GM20000 (cell line): ENCODE measurements around the gene PAPPA.

Experiments used
- DNase-seq: peaks from one replicate; pipeline ENCODE4 v3.0.0; 2012; ENCODE audit warnings: low spot score
- TF ChIP-seq, protein P1 (sequence below): IDR thresholded peaks from 2 replicates; pipeline ENCODE4 v1.5.1; 2012; ENCODE audit warnings: mild to moderate bottlenecking, control low read depth; ENCODE audit errors: extremely low read depth, missing control alignments

Gene PAPPA

DNA sequence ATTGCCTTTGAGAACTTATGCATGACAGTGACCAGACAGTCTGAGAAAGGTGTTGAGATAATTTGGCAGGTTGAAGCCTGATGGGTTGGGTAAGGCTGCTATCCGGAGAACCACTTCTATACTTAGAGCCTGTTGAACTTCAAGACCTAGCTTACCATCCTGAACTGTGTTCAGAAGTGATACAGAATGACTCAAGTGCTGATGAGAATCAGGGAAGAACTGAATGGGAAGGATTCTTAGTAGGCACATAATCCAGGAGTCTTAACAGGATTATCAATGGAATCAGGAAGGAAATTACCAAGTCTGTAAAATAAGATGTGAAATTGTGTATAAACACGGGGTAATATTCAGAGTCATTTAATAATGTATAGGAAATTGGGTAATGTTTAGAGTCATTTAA lies 9.0 kb upstream of the PAPPA start:
- TF ChIP-seq, protein P1, sequence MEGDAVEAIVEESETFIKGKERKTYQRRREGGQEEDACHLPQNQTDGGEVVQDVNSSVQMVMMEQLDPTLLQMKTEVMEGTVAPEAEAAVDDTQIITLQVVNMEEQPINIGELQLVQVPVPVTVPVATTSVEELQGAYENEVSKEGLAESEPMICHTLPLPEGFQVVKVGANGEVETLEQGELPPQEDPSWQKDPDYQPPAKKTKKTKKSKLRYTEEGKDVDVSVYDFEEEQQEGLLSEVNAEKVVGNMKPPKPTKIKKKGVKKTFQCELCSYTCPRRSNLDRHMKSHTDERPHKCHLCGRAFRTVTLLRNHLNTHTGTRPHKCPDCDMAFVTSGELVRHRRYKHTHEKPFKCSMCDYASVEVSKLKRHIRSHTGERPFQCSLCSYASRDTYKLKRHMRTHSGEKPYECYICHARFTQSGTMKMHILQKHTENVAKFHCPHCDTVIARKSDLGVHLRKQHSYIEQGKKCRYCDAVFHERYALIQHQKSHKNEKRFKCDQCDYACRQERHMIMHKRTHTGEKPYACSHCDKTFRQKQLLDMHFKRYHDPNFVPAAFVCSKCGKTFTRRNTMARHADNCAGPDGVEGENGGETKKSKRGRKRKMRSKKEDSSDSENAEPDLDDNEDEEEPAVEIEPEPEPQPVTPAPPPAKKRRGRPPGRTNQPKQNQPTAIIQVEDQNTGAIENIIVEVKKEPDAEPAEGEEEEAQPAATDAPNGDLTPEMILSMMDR, result no peak
- no peak for DNase-seq

DNA sequence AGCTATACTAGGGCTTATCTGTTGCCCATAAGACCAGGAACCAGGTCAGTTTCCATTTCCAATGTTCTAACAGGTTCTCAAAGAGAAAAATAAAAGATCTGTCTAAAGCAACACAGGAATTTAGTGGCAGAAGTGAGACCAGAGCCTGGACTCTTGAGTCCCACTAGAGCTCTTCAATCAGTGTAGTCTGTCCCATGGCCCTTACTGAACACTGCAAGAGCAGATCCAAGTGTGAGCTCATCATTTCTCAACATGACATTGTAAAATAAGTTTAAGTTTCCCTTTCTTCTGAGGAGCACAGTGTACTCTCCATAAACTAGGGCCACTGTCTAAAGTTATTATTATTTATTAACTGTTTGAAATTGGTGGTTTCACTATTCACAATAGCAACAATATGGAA lies 8.6 kb upstream of the PAPPA start:
- TF ChIP-seq, protein P1, result no peak
- DNase-seq, result no peak

DNA sequence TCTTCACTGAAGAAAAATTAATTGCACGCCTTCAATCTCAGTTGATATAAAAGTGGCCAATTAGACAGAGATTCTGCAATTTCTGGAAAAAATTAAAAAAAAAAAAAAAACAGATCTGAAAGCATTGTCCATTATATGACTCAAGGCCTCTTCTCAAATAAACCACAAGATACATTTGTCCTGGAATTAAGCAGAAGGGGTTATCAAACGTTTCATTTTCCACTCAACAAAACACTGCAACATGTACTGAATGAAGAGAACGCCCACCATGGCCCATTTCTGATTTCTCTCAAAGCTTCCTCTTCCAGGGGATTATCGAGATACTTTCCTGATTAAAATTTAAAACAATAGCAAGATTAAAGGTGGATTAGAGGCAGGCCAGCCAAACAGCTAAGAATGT lies 5.8 kb upstream of the PAPPA start:
- TF ChIP-seq, protein P1, result no peak
- no peak for DNase-seq

DNA sequence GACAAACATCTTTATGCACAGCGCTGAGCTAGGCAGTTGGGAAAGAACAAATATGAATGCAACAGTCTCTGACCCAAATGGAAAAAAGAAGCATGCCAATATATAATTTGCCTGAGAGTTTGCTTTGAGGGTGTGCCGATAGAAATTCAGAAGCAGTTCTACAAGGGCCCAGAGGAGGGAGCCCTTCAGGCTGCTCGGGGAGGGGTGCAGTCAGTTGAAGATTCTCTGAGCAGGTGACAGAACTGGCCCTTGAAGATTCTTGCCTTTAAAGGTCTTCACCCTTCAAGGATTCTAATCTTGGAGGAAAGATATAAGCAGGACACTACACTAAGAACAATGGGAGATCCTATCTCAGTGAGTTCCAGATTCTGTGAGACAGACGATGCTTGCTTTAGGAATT lies 3.7 kb upstream of the PAPPA start:
- TF ChIP-seq, protein P1, result peak; percentile 46
- DNase-seq, result peak; percentile 51

DNA sequence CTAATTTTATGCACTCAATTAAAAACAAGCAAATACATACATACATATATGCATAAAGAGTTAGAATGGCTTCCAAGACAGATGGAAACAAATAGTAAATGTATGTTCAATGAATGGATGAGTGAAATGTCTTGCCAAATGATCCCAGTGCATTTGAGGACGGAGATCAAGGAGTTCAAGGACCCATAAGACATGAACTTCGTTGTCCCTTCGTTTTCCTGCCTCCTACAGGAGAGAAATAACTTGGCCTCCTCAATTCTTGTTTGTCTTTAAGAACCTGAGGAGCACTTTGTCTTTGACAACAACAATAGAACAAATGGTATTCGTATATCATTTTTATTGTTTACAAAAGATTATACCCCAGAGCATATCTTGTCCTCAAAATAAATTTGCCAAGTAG lies 2.4 kb upstream of the PAPPA start:
- TF ChIP-seq, protein P1, result no peak
- no peak for DNase-seq

DNA sequence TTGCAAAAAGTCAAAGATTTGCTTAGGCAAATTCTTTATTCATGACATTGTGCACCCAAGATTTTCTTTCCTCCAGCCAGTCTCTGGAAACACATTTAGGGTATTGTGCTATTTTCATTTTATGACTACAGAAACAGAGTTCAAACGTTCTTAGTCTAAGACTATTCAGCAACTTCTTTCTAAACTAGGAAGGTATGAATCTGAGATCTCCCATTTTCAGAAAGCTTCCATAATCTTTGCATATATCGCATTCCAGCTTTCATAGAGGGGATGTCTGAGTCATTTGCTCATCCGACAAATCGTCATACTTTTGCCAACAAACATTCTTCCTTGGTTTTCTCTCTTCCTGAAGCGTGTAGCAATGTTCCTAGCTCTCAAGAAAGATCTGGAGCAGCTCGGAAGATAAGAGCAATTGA lies 1.6 kb upstream of the PAPPA start:
- DNase-seq, result no peak
- TF ChIP-seq, protein P1, result no peak

DNA sequence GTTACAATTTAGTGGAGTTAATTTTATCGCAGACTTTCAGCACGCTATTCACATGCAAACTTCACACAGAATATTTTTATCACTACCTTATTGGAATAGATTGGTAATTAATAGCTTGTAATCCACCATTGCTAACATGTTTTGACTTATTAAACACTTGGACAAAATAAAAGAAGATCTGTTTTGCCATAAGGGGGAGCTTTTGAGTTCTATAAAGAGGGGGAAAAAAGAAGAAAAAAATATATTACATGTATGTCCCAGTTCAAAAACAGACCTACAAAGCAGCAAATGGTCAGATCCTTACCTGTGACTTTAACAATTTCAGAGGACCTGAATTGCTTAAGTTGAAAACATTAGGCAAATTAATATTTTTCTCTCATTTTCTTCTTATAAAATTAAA lies 1.2 kb upstream of the PAPPA start:
- no peak for DNase-seq
- TF ChIP-seq, protein P1, result no peak
